HG02973 (cell line): ENCODE measurements around the gene UGT1A1.

Source experiments
- ATAC-seq: cut with Tn5 transposase; IDR thresholded peaks from one replicate; pipeline ENCODE4 v1.9.1; 2021; ENCODE audit warnings: moderate library complexity; ENCODE audit not compliant: unreplicated experiment

UGT1A1 gene

DNA sequence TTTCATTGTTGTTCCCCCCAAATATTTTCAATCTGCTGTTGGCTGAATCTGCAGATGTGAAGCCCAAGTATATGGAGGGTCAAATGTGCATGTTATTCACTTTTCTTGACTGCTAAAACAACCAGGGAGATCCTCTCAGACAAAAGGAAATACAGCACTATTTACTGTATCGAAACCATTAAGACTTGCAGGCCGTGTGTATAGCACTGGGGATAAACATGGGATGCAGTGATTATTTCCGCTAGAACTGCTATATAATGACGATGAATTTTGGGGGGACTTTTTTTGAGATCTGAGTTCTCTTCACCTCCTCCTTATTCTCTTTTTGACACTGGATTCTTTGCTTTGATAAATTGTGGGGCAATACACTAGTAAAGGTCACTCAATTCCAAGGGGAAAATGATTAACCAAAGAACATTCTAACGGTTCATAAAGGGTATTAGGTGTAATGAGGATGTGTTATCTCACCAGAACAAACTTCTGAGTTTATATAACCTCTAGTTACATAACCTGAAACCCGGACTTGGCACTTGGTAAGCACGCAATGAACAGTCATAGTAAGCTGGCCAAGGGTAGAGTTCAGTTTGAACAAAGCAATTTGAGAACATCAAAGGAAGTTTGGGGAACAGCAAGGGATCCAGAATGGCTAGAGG lies 3.5 kb upstream of the UGT1A1 start:
- no peak for ATAC-seq

DNA sequence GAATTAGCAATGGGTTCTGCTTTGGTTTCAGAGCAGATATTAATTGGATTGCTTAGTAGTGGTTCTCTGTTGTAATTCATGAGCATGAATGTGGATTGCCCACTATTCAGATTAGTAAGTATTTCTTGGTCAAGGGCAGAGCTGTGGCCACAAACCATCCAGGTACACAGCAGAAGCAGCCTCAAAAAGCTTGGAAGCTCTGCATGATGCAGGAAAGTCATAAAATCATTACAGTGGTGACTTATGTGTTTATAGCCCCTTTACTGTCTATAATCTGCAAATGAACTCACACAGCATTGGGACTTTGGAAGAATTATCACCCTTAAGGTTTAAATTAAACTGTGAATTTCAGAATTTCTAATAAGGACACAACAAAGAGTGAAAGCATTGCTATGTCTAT lies 1.9 kb upstream of the UGT1A1 start:
- ATAC-seq = no peak

GRCh38 chr2:233758849-233759248 lies 1.2 kb upstream of the UGT1A1 start:
- no peak for ATAC-seq

GRCh38 chr2:233761040-233761769 lies 1.1 kb downstream of the UGT1A1 start:
- ATAC-seq = no peak

GRCh38 chr2:233764264-233764663 lies 4.2 kb downstream of the UGT1A1 start:
- ATAC-seq = no peak

DNA sequence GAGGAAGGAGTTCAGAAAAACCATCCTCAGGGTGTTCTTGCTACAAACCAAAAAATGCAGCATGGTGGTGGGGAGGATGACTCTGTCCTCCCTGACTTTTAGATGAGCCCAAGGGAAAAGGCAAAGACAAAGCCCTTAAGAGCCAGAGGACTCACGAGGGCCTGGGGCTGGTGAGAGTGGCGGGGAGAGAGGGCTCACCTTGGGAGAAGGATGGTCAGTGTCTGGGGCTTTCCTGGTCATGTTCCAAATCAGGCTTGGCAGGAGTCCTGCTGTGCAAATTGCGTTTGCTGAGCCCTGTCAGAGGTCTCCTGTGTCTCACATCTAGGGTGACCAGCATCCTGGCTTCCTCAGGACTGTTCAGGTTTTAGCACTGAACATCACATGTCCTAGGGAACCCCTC lies 4.7 kb downstream of the UGT1A1 start:
- no peak for ATAC-seq

- no peak for ATAC-seq
Observed at GRCh38 chr2:233766416-233766815, 6.3 kb downstream of the UGT1A1 start.

DNA sequence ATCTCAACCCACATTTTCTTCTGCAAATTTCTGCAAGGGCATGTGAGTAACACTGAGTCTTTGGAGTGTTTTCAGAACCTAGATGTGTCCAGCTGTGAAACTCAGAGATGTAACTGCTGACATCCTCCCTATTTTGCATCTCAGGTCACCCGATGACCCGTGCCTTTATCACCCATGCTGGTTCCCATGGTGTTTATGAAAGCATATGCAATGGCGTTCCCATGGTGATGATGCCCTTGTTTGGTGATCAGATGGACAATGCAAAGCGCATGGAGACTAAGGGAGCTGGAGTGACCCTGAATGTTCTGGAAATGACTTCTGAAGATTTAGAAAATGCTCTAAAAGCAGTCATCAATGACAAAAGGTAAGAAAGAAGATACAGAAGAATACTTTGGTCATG lies 8.0 kb downstream of the UGT1A1 start:
- ATAC-seq = no peak

DNA sequence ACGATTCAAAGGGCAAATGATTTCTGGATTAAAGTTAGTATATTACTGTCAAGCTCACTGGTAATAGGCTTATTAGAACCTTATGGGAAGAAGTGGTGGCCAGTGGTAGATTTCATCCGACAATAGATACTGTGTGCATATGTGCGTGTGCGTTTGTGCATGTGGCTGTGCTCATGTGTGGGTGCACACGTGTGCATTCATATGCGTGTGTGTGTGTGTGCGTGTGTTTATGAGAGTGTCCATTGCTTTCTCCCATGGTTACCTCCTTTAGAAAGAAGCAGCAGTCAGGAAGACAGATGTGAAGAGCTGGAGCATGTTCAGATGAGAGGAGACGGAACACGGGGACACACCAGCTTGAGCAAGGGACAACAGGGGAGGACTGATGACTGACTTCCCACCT lies 9.2 kb downstream of the UGT1A1 start:
- ATAC-seq = no peak

GRCh38 chr2:233772153-233772552 lies 12.1 kb downstream of the UGT1A1 start:
- no peak for ATAC-seq

DNA sequence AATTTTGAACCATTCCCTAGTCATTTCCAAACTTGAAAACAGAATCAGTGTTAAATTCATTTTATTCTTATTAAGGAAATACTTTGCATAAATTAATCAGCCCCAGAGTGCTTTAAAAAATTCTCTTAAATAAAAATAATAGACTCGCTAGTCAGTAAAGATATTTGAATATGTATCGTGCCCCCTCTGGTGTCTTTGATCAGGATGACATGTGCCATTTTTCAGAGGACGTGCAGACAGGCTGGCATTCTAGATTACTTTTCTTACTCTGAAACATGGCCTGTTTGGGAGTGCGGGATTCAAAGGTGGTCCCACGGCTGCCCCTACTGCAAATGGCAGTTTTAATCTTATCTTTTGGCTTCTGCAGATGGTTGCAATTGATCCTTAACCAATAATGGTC lies 12.5 kb downstream of the UGT1A1 start:
- no peak for ATAC-seq

- ATAC-seq = no peak
Observed at GRCh38 chr2:233773854-233774253, 13.8 kb downstream of the UGT1A1 start.

- no peak for ATAC-seq
Observed at GRCh38 chr2:233775414-233775813, 15.3 kb downstream of the UGT1A1 start.

GRCh38 chr2:233778030-233778429 lies 18.0 kb downstream of the UGT1A1 start, which contains the start of gene MROH2A:
TSS of gene MROH2A (plus strand) at chr2:233778330. CDS start at chr2:233779359, 1,029 bp downstream.
- no peak for ATAC-seq

DNA sequence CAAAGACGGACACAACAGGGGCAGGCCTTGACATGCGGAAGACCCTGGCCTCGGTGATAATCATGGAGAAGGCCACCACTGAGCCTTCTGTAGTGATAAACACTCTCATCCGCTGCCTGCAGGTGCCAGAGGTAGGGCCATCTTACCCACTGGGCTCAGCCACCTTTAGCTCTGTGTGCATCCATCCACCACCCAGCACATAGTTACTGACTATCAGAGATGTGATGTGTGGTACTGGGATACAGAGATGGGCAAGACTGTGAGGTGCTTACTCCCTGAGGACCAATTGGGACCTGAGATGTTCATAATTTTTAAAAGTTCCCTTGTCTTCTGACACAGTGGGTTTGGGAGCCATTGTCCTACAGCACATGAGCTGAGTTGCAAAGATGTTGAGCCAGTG lies 19.7 kb downstream of the UGT1A1 start:
- ATAC-seq = no peak

GRCh38 chr2:233780771-233781170 lies 20.7 kb downstream of the UGT1A1 start:
- no peak for ATAC-seq

GRCh38 chr2:233789554-233789953 lies 29.5 kb downstream of the UGT1A1 start:
- ATAC-seq = no peak

GRCh38 chr2:233791151-233791882 lies 31.2 kb downstream of the UGT1A1 start:
- ATAC-seq = no peak

- ATAC-seq = no peak
Observed at GRCh38 chr2:233791883-233792329, 31.8 kb downstream of the UGT1A1 start.

DNA sequence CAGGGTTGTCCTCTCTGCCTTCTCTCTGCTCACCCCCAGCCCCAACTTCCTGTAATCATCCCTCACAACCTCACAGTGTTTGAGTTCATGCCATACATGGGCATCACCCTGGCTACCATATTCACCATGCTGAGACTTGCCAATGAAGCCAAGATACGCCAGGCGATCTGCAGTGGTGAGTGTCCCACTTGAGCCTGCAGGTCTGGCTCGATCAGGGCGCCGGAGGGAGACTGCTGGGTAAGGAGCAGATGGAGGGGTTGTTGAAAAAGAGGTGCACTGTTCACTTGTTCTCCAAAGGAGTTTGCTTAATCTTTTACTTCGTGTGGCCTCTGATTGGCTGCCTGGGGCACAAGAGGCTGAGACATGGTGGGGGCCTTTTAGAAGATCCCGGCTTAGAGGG lies 32.6 kb downstream of the UGT1A1 start:
- no peak for ATAC-seq

DNA sequence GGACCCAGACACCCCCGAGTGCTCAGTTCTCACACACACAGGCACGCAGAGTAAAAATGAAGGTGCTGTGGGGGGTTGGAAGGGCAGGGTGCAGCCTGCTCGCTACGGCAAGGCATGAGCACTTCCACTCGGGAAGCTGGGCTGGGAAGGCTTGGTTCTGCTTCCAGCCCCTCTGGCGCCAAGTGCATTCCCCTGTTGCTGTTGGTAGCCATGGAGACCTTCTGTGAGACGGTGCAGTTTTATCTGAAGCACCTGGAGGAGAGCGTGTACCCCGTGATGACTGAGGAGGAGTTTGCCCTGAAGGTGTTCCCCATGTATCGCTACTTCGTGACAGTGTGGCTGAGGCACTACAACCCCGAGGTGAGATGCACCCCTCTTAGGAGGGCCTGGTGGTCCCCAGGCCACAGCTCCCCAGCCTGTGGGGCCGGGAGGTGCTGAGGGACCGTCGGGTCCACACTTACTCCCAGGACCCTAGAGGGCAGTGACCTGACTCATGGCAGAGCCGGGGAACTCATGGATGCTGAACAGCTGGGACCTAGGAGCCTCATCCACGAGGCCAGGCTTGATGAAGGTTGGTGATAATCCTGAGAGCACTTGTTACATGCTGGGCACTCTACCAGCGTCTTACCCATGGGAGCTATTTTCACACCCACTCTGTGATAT lies 33.5 kb downstream of the UGT1A1 start:
- ATAC-seq = no peak
